GM06990 (cell line): ENCODE data around the gene ANKH.

Source experiments
- DNase-seq: peaks from one replicate; pipeline ENCODE4 v3.0.0-alpha.2; 2011; ENCODE audit not compliant: insufficient read length; ENCODE audit errors: extremely low read depth
- H3K27me3 ChIP-seq: replicated peaks from 2 replicates; pipeline ENCODE4 v1.6.0; 2011; ENCODE audit warnings: low read length; ENCODE audit not compliant: control insufficient read depth, insufficient read depth
- H3K36me3 ChIP-seq: 2 replicates; pipeline ENCODE4 v1.5.1; 2011; ENCODE audit warnings: low read length; ENCODE audit not compliant: control insufficient read depth, insufficient read depth
- H3K4me3 ChIP-seq: replicated peaks from 2 replicates; pipeline ENCODE4 v1.5.1; 2011; ENCODE audit warnings: low read depth, mild to moderate bottlenecking, control low read depth, low read length
- CTCF ChIP-seq: IDR thresholded peaks from 2 replicates; pipeline ENCODE4 v1.5.1; 2011; ENCODE audit warnings: low read length, control low read depth, mild to moderate bottlenecking, inconsistent platforms; ENCODE audit not compliant: insufficient read depth, poor library complexity, severe bottlenecking

Gene ANKH

GRCh38 chr5:14715481-14715880, 156.1 kb downstream of the ANKH start:
- Histone ChIP-seq H3K4me3 (no peak overlapping the region), H3K36me3 (peaks cover 28% of the 10 kb centered on the region), H3K27me3 (no peaks in the 10 kb centered on the region)
- no peak for TF ChIP-seq CTCF
- DNase-seq, result no peak

GRCh38 chr5:14714706-14715105, 156.9 kb downstream of the ANKH start:
- Histone ChIP-seq H3K36me3 (peaks cover 29% of the 10 kb centered on the region), H3K4me3 (no peak overlapping the region), H3K27me3 (no peaks in the 10 kb centered on the region)
- no peak for TF ChIP-seq CTCF
- no peak for DNase-seq

GRCh38 chr5:14713476-14714390, 157.8 kb downstream of the ANKH start:
- no peaks in the 10 kb centered on the region for H3K27me3 ChIP-seq
- no peak for TF ChIP-seq CTCF
- DNase-seq, result no peak
- peaks cover 29% of the 10 kb centered on the region for H3K36me3 ChIP-seq
- no peak overlapping the region for H3K4me3 ChIP-seq

GRCh38 chr5:14712666-14713065, 158.9 kb downstream of the ANKH start:
- Histone ChIP-seq H3K4me3 (no peak overlapping the region), H3K36me3 (peaks cover 32% of the 10 kb centered on the region), H3K27me3 (no peaks in the 10 kb centered on the region)
- DNase-seq, result no peak
- TF ChIP-seq CTCF, result no peak

GRCh38 chr5:14712131-14712530, 159.4 kb downstream of the ANKH start:
- peaks cover 33% of the 10 kb centered on the region for H3K36me3 ChIP-seq
- H3K27me3 ChIP-seq, result no peaks in the 10 kb centered on the region
- H3K4me3 ChIP-seq, result no peak overlapping the region
- DNase-seq, result no peak
- TF ChIP-seq CTCF, result no peak
